NAMALWA (cell line): ENCODE measurements around the gene PRKG1.

ENCODE experiments used
- DNase-seq: peaks from one replicate; pipeline ENCODE4 v3.0.0-alpha.2; 2015; ENCODE audit warnings: low spot score

The PRKG1 gene

DNA sequence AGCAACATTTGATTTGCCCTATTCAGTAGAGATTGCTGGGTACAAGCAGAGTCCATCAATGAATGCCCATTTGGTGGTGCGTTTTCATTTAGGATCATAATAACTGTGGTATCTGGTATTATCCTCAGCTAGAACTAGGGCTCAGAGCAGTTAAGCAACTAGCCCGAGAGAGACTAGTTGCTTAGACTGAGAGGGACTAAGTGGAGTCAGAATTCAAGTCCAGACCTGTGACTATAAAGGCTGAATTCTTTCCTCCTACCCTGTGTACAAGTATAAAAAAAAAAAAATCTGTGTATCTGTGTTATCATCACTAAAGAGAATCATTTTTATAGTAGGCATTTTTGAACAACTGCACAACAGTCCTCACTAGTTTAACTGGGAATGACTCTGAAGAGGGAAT lies 1194.5 kb downstream of the PRKG1 start:
- no peak for DNase-seq

GRCh38 chr10:52269233-52269632 lies 1194.9 kb downstream of the PRKG1 start:
- no peak for DNase-seq

- no peak for DNase-seq
These were observed 1201.9 kb downstream of the PRKG1 start for GRCh38 chr10:52276163-52276562.

GRCh38 chr10:52276986-52277385 lies 1202.7 kb downstream of the PRKG1 start:
- DNase-seq: no peak

DNA sequence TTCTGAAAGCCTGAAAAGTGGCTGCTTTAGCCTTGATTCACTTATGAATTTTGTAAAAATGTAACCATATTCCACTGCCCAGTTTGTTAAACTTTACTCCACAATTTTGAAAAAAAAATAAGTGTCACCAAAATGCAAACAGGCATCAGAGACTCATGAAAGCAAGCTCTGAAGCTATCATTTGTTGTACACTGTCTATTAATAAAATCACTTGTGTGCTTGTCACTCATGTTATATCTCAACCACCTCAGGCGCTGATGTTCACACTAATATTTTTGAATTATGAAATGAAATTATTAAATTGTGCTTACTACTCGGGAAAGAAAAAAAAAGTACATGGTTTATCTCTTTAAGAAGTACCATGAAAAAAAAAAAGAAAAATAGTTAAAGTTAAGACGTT lies 1205.3 kb downstream of the PRKG1 start:
- no peak for DNase-seq

GRCh38 chr10:52280051-52280450 lies 1205.8 kb downstream of the PRKG1 start:
- DNase-seq: no peak

- DNase-seq: no peak
These were observed 1208.9 kb downstream of the PRKG1 start for GRCh38 chr10:52283174-52283573.

GRCh38 chr10:52284416-52285013 lies 1210.2 kb downstream of the PRKG1 start:
- peak; percentile 3 for DNase-seq

DNA sequence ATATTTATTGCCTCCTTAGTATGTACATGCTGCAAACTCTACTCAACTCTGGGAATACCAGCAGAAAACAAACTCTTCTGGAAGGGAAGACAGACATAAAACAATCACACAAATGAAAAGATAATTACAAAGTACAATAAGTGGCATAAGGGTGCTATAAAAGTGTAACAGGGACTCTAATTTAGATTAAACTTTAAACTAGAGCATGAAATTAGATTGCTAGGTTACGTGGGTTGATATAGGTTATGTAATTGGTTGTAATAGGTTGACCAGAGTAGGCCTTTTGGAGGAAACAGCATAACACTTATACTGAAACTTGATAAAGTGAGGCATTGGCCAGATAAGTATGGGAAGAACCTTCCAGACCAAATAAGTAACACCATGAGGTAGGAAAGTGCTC lies 1213.6 kb downstream of the PRKG1 start:
- no peak for DNase-seq

DNA sequence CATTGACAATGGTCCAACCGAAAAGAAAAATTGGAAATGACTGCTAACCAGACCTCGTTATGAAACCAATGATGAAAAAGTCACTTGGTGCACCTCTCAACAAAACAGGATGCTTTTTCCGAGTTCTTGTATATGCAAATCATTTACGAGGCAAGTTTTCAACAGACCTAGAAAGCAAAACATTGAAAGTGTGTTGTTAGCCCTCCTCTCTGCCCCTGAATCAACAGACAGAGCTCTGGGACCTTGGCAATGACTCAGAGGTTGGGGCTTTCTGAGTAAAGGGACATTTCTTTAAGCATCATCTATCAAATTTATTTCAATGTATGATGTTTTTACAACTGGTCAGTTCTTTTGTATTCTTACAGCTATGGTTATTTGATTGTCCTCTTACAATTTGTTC lies 1223.5 kb downstream of the PRKG1 start:
- no peak for DNase-seq

DNA sequence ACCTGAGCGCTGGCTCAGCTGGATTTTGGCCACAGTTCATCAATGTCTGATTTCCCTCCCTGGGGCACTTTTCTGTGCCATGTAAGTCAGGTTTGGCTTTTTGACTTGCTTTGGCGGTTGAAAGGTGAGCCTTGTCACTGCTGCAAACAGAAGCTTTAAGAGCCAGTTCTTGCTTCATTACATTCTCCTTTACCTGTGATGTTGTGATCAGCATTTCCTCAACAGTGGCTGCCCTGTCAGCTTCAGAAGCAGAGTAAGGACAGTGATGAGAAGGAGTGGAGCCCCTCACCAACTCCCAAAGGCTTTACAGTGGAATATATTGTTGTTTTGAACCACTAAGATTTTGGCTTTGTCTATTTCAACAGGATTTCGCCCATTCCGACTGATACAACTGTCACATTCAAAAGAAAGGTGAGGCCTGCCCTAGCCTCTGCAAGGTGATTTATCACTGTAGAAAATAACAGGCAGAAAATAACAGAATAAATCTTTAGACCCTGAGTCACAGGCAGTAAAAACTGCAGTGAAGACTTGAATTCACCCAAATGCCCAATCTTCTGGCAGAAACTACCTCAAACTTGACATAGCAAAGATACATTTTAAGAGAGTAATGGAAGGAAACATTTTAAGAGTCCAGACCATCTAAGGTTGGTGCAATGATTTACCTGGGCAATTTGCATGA lies 1226.5 kb downstream of the PRKG1 start:
- no peak for DNase-seq

GRCh38 chr10:52308251-52309031 lies 1234.2 kb downstream of the PRKG1 start:
- peak; percentile 5 for DNase-seq

DNA sequence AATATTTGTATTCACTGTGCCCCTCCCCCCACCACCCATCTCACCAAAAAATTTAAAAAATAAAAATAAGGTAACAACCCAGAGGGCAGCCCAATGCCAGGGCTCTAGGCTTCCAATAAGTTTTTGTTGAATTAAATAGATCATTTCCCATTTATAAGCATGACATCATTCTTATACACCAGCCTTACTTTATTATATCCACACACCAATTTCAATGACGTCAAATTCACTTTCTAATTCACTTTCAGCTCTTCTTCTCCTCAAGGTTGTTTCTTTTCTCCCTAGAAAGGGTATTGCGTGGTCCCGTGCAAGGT lies 1238.6 kb downstream of the PRKG1 start:
- no peak for DNase-seq

DNA sequence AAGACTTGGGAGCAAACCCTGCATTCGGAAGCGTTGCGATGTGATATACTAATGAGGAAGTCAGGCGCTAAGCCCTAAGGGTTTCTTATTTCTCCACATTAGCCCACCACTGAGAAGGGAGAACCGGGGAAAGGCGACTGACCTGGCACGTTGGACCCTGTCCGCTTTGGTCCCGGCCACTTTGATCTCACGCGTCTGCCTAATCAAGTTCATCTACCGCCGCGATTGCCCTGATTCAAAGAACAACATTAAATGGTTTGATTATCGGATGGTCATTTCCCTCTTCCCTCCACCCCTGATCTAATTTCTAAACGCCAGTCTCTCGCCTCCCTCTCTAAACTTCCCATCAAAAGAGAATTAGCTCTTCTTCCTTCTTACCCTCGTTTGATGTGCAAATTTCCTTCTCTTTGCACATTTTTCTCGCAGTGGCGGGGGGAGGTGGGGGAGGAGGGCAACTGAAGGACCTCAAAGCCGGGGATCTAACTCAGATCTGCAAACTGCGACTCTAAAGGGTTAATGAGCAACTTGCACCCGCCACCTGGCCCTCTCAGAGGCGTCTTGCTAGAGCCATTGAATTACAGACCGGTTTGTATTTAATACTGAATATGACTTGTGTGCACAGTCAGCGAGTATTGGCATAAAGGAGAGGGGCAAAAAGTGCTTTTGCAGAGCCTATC lies 1239.1 kb downstream of the PRKG1 start:
- DNase-seq: no peak

GRCh38 chr10:52313933-52314821 lies 1239.9 kb downstream of the PRKG1 start, which contains the start of gene DKK1:
TSS of gene DKK1 (plus strand) at chr10:52314281. CDS start at chr10:52314435, 154 bp downstream.
- no peak for DNase-seq

DNA sequence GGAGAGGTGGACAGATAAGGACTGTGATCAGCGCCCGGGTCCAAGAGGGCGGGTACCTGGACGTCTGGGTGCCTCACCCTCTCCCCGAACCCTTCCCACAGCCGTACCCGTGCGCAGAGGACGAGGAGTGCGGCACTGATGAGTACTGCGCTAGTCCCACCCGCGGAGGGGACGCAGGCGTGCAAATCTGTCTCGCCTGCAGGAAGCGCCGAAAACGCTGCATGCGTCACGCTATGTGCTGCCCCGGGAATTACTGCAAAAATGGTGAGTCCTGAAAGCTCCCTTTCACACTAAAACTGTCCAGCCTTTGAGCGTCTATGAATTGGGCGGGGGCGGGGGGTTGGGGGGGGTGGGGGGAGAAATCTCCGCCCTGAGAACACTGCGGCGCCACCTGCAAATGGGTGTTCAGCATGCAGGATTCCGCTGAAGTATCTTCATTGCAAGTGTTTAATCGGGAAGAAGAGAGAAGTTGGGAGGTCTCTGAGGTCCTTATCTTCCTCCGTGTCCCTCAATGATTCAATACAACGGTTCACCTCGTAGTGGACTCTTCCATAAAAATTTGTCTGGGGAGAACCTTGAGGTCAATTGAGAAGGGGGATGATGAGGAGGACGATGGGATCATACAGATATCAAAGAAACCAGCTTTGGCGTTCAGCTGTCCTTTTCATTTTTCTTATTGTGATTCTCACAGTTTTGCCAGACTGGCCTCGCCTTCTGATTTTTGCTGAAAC lies 1240.7 kb downstream of the PRKG1 start:
- DNase-seq: no peak

GRCh38 chr10:52316001-52316400 lies 1241.7 kb downstream of the PRKG1 start:
- DNase-seq: no peak

DNA sequence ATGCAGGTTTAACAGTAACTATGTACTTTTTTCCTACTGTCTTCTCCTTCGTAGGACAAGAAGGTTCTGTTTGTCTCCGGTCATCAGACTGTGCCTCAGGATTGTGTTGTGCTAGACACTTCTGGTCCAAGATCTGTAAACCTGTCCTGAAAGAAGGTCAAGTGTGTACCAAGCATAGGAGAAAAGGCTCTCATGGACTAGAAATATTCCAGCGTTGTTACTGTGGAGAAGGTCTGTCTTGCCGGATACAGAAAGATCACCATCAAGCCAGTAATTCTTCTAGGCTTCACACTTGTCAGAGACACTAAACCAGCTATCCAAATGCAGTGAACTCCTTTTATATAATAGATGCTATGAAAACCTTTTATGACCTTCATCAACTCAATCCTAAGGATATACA lies 1242.2 kb downstream of the PRKG1 start:
- no peak for DNase-seq

- DNase-seq: no peak
These were observed 1243.9 kb downstream of the PRKG1 start for GRCh38 chr10:52318136-52318701.

DNA sequence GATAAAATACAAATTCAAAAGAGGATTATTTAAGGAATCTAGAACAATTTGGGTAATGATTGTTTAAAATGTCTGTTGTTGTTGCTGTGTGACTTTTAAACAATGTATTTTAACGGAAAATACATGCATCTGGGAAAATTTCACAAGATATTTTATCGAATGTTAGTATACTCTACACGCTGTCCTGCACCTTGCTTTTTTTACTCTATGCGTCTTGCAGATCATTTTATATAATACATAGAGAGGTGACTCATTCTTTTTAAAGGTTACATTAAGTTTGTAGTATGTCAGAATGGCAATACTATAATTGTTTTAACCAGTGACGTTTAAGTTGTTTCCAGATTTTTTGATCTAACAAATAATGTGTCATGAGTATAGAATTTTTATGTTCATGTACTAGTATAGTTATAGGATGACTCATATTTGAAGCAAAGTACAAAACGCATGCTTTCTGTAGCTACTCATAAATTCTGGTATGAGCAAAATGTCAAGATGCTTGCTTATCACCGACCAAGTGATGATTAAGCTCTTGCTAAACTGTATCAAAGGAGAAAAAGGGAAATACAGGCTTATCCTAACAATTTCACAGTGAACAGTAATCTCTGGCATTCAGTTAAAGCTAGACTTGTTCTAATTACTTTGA lies 1244.7 kb downstream of the PRKG1 start:
- no peak for DNase-seq
